Measurements from ENCODE around the gene PIK3R6. TPM values are rescaled to one million over a fixed set of nuclear protein-coding genes. Genes with fewer than 3 reads are reported as not detected.
A peak's percentile ranks its signal among the peaks of the same experiment; 100 is the strongest.

PIK3R6 gene
- total and polyA plus RNA-seq, 2 of the 4 experiments (the other 2 are of a cell fraction): not detected

DNA sequence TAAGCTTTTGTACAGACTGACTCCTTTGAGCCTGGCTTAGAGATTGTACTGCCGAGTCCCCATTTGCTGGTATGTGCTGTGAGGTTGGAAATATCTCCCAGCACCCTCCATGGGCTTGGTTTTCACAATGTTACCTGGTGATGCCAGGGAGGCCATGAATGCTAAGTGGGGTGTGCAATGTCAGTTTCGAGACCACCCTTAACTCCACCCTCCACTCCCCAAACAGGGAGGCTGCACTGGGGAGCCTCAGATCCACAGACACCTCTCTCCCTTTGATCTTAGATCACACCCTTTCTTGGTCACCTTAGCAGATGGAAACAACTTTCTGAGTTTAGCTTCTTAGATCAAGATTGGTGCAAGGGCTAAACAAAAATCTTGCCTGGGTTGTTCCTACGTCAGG lies 28.6 kb upstream of the PIK3R6 start (continued):
- TF ChIP-seq CHD1 (IDR thresholded peaks at IDR 0.05; ENCODE audit: low read depth, low read length) (no peak), MAFK (IDR thresholded peaks at IDR 0.05; ENCODE audit: low read depth, low read length) (no peak), RAD21 (IDR thresholded peaks at IDR 0.05; ENCODE audit: low read length) (no peak), MXI1 (IDR thresholded peaks at IDR 0.05; ENCODE audit: borderline replicate concordance, low read depth, low read length) (no peak), FOS (IDR thresholded peaks at IDR 0.05; ENCODE audit: low read depth, low read length) (no peak), POLR2A (IDR thresholded peaks at IDR 0.05; ENCODE audit: low read depth, low read length) (no peak)

DNA sequence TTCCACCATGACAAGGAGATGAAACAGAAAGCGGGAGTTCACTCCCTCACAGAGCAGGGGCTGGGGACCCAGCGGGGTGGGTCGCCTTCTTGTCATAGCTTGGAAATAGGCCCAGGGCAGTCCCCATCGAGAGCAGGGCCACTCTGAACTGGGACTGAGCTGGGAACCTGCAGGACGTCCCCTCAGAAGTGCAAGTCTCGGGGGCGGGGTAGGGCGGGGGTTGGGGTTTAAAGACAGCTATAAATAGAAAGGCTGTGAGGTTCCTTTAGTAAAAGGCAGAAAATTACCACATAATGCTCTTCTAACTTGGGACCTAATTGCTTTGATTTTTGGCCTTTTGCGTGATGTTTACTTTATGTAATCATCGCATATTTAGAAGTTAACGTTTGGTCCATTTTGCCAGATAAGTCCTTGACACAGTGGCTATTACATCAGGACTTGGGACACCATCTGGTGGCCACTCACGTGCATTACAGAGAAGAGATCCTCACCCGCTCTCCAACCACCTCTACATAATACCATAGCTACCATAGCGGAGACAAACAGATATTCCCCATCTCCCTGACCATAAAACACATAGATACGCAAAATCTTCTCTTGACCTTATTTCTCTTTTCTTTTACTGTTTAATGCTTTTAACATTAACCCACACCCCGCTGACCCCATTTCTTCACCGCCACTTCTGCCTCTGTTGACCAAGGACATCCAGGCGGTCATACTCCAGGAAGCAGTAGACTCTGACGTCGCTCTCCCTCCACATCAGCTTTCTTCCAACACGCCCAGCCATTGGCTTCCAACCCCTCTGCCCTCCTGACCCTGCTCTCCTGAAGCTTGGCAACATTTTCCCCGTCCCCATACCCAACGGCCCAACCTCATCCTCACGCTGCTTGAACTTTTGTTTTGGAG lies 27.5 kb upstream of the PIK3R6 start:
- Histone ChIP-seq H3K18ac (ENCODE audit: low read depth, low read length) (no peak overlapping the region), H3K27ac (ENCODE audit: insufficient read depth, low read length) (no peak overlapping the region), H3K27me3 (ENCODE audit: control insufficient read depth, insufficient read depth, low read length) (no peaks in the 10 kb centered on the region; the same call in 1 of the 2 replicates), H3K36me3 (ENCODE audit: control insufficient read depth, insufficient read depth, low read length) (no peaks in the 10 kb centered on the region), H3K23ac (ENCODE audit: low read depth, low read length) (no peak overlapping the region), H4K91ac (ENCODE audit: insufficient read depth, low read depth, low read length) (no peak overlapping the region), H3K56ac (ENCODE audit: extremely low read depth, insufficient read depth, low read length) (no peak overlapping the region), H2AFZ (replicated peaks; ENCODE audit: low read length, poor library complexity) (no peak overlapping the region), H3K9ac (ENCODE audit: low read depth, low read length) (no peak overlapping the region), H2AK5ac (ENCODE audit: low read depth, low read length) (no peak overlapping the region), H2AK9ac (replicated peaks; ENCODE audit: low read depth, low read length, poor library complexity) (no peak overlapping the region), H3K14ac (replicated peaks; ENCODE audit: low read depth, low read length) (no peak overlapping the region), H3K9me3 (ENCODE audit: control insufficient read depth, insufficient read depth, low read length) (no peaks in the 10 kb centered on the region), H3K4ac (ENCODE audit: low read depth, low read length) (no peak overlapping the region), H3K9me1 (ENCODE audit: insufficient read depth, low read length) (no peaks in the 10 kb centered on the region), H3K79me1 (ENCODE audit: low read depth in 1 of 2, low read length in 2 of 2) (no peaks in the 10 kb centered on the region), H2BK20ac (ENCODE audit: low read depth, low read length) (no peak overlapping the region), H3K4me1 (ENCODE audit: control insufficient read depth, insufficient read depth, low read length) (no peaks in the 10 kb centered on the region), H4K8ac (ENCODE audit: low read depth in 2 of 2, low read length in 2 of 2) (no peak overlapping the region), H4K5ac (ENCODE audit: low read depth, low read length) (no peak overlapping the region), H4K20me1 (ENCODE audit: insufficient read depth, low read length) (no peaks in the 10 kb centered on the region), H2BK5ac (ENCODE audit: low read depth, low read length, poor library complexity, severe bottlenecking) (no peak overlapping the region), H2BK120ac (ENCODE audit: low read depth, low read length) (no peak overlapping the region), H3K4me2 (ENCODE audit: low read depth, low read length) (no peak overlapping the region; the same call in 1 of the 2 replicates), H2BK15ac (ENCODE audit: low read depth, low read length) (no peak overlapping the region), H3K4me3 (ENCODE audit: insufficient read depth, low read depth, low read length) (no peak overlapping the region)
- dilution Hi-C loops (cut with HindIII; ENCODE audit: low sequenced_read_pairs, unreplicated experiment): no loop called here
- POLR2A ChIA-PET (ENCODE audit: unreplicated experiment): no interaction called here
- TF ChIP-seq RAD21 (IDR thresholded peaks at IDR 0.05; ENCODE audit: low read length) (peak; percentile 56), CEBPB (IDR thresholded peaks at IDR 0.05; ENCODE audit: low read depth, low read length) (no peak), SMC3 (IDR thresholded peaks at IDR 0.05; ENCODE audit: low read depth, low read length) (peak; percentile 36), MAFK (IDR thresholded peaks at IDR 0.05; ENCODE audit: low read depth, low read length) (no peak)
- TF ChIP-seq, protein P1, sequence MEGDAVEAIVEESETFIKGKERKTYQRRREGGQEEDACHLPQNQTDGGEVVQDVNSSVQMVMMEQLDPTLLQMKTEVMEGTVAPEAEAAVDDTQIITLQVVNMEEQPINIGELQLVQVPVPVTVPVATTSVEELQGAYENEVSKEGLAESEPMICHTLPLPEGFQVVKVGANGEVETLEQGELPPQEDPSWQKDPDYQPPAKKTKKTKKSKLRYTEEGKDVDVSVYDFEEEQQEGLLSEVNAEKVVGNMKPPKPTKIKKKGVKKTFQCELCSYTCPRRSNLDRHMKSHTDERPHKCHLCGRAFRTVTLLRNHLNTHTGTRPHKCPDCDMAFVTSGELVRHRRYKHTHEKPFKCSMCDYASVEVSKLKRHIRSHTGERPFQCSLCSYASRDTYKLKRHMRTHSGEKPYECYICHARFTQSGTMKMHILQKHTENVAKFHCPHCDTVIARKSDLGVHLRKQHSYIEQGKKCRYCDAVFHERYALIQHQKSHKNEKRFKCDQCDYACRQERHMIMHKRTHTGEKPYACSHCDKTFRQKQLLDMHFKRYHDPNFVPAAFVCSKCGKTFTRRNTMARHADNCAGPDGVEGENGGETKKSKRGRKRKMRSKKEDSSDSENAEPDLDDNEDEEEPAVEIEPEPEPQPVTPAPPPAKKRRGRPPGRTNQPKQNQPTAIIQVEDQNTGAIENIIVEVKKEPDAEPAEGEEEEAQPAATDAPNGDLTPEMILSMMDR (conservative IDR thresholded peaks at IDR 0.05; ENCODE audit: low read depth, low read length): peak; percentile 60
- in situ Hi-C loops (cut with MboI; ENCODE audit: low sequenced_read_pairs): no loop called here
- CTCF ChIA-PET: interaction anchor here (1.4 kb wide), 1 partner anchor 95 kb away, joined by 3 read pairs; the partner anchor contains the start of gene MFSD6L
- 68% methylated on average over 7 of the region's 24 CpGs; no CpG with 5 or more reads in 1 of the 2 experiments for WGBS, 2 experiments (ENCODE audit: extremely low coverage in 2 of 2, insufficient read length in 1 of 2)
- peak; percentile 98 for ATAC-seq (ENCODE audit: low read depth)
- intact Hi-C loops (cut with micrococcal nuclease): loop anchor here (1.0 to 10.0 kb wide), 2 partner anchors 141 to 630 kb away; no protein-coding TSS in a partner anchor
- BruUV-seq (replicated peaks): no TSS peak
- DNase-seq: peak; percentile 59
